GM12878 (cell line): ENCODE measurements around the gene EFCAB13. TPM values are rescaled to one million over a fixed set of nuclear protein-coding genes. Genes with fewer than 3 reads are reported as not detected.
A peak's percentile ranks its signal among the peaks of the same experiment; 100 is the strongest.

Experiments
- CBFB ChIP-seq: IDR thresholded peaks from 2 replicates; pipeline ENCODE4 v1.6.1; 2016; ENCODE audit warnings: antibody characterized with exemption, low read depth
- CHD1 ChIP-seq: IDR thresholded peaks from 2 replicates; pipeline ENCODE4 v1.6.1; 2012; ENCODE audit warnings: low read depth, low read length, improper control_type of control experiment
- KLF5 ChIP-seq: fragments of 450-650 bp; IDR thresholded peaks from 2 replicates; pipeline ENCODE4 v1.6.1; 2014; ENCODE audit warnings: mild to moderate bottlenecking; ENCODE audit not compliant: partially characterized antibody
- LARP7 ChIP-seq: fragments of 450-650 bp; IDR thresholded peaks from 2 replicates; pipeline ENCODE4 v1.6.1; 2017; ENCODE audit warnings: mild to moderate bottlenecking
- NR2F1 ChIP-seq: fragments of 450-650 bp; conservative IDR thresholded peaks from 2 replicates; pipeline ENCODE4 v1.6.1; 2017; ENCODE audit warnings: mild to moderate bottlenecking
- NRF1 ChIP-seq: conservative IDR thresholded peaks from 2 replicates; pipeline ENCODE4 v1.6.1; 2011; ENCODE audit warnings: mild to moderate bottlenecking, low read depth, low read length, improper control_type of control experiment
- POLR2A ChIP-seq: IDR thresholded peaks from 2 replicates; pipeline ENCODE4 v1.6.1; 2011; ENCODE audit warnings: low read depth, mild to moderate bottlenecking, low read length
- RAD21 ChIP-seq: IDR thresholded peaks from 2 replicates; pipeline ENCODE4 v1.6.1; 2011; ENCODE audit warnings: mild to moderate bottlenecking, low read depth, low read length, moderate library complexity; ENCODE audit not compliant: insufficient read depth
- RAD51 ChIP-seq: fragments of 450-650 bp; IDR thresholded peaks from 2 replicates; pipeline ENCODE4 v1.6.1; 2016; ENCODE audit warnings: moderate library complexity, mild to moderate bottlenecking, inconsistent platforms
- RB1 ChIP-seq: fragments of 450-650 bp; formaldehyde crosslinking; IDR thresholded peaks from 2 replicates; pipeline ENCODE4 v1.6.1; 2017; ENCODE audit warnings: mild to moderate bottlenecking, borderline replicate concordance
- SMAD1 ChIP-seq: fragments of 450-650 bp; IDR thresholded peaks from 2 replicates; pipeline ENCODE4 v1.6.1; 2018; ENCODE audit warnings: mild to moderate bottlenecking, low read depth; ENCODE audit not compliant: partially characterized antibody
- SMAD5 ChIP-seq: IDR thresholded peaks from 2 replicates; pipeline ENCODE4 v1.6.1; 2016; ENCODE audit warnings: antibody characterized with exemption, low read depth
- ZNF24 ChIP-seq: fragments of 450-650 bp; IDR thresholded peaks from 2 replicates; pipeline ENCODE4 v1.6.1; 2017; ENCODE audit warnings: antibody characterized with exemption, mild to moderate bottlenecking
- ZNF384 ChIP-seq: IDR thresholded peaks from 2 replicates; pipeline ENCODE4 v1.6.1; 2012; ENCODE audit warnings: low read depth, mild to moderate bottlenecking, low read length, improper control_type of control experiment, borderline replicate concordance
- polyA plus RNA-seq, 11 experiments: library from polyadenylated mRNA; depleted of rRNA in 4 of 11; unstranded in 6 of 11; stranded (reverse) in 5 of 11; fragments of >200 nt; fragmentation: Nextera tagmentation in 4 of 11; fragmentation: Illumina TruSeq in 1 of 11; extraction: Ambion mirVana in 4 of 11; extraction: Trizol in 1 of 11; gene quantifications; 1 replicate in 1 of 11; 2 replicates in 10 of 11; pipeline versions ENCODE4 v1.2.1 to v1.2.3, GENCODE V29; 2011 to 2016; ENCODE audit warnings: inconsistent platforms in 2 of 11, missing spikeins in 2 of 11, low read depth in 1 of 11
- total RNA-seq, 4 experiments: library from RNA; depleted of rRNA in 3 of 4; stranded (reverse); fragments of >200 nt in 3 of 4; fragmentation: Illumina TruSeq in 1 of 4; extraction: Trizol in 1 of 4; gene quantifications; 2 replicates each; pipeline versions ENCODE4 v1.2.1 to v1.2.3, GENCODE V29; 2013 to 2021
- TF ChIP-seq, protein P1 (sequence below): IDR thresholded peaks from 2 replicates; pipeline ENCODE4 v1.6.1; 2011; ENCODE audit warnings: borderline replicate concordance, low read depth, mild to moderate bottlenecking, moderate library complexity, low read length; ENCODE audit not compliant: insufficient read depth, poor library complexity, severe bottlenecking
- TF ChIP-seq, protein P2 (sequence below): fragments of 450-650 bp; IDR thresholded peaks from 2 replicates; pipeline ENCODE4 v1.6.1; 2017; ENCODE audit warnings: low read depth, mild to moderate bottlenecking, moderate library complexity
- TF ChIP-seq, protein P3 (sequence below): IDR thresholded peaks from 2 replicates; pipeline ENCODE4 v1.6.1; 2012; ENCODE audit warnings: low read depth, low read length, improper control_type of control experiment
- TF ChIP-seq, protein P4 (sequence below): fragments of 450-650 bp; IDR thresholded peaks from 2 replicates; pipeline ENCODE4 v1.6.1; 2017; ENCODE audit warnings: mild to moderate bottlenecking, moderate library complexity

Gene EFCAB13
- total and polyA plus RNA-seq, 10 of the 15 experiments (the other 5 are each of a cell fraction or from before 2014, with no cell fraction given): 0.90 to 8.7 (median 5.0) TPM

DNA sequence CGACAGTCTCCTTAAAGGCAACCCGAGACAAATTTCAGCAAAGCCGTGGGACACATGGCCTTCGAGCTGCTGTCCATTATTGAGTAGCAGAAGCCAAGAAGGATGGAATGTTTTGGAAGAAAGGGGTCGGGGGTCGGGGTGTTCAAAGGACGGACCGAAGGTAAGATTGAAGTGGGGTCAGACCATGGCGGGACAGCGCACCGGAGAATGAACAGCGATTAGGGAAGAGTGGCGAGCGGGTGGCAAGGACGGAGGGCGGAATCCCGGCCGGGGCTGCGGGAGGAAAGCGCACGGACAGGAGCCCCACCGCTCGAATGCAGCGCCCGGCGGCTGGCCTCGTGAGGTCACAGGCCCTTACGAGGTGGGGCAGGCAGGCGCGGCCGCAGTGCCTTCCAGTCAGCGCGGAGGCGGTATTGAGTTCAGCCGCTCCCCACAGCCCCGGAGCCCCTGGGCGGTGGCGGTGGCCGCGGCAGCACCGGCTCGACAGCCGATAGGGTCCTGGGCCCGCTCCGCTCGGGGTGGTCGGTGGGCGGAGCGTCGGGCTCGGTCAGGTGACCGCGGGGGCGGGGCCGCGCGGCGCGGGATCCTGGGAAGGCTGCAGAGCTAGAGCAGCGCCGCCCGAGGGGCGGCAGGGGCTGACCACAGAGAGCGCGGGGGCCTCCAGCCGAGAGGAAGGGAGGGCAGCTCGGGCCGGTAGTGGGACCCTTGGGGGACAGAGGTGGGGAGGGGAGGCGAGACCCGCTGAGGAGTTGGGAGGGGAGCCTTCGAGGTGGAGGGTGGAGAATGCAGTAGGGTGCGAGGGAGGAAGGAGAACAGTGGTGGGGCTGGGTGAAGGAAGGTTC is at the start of gene EFCAB13 (continued):
- TF ChIP-seq, protein P1, sequence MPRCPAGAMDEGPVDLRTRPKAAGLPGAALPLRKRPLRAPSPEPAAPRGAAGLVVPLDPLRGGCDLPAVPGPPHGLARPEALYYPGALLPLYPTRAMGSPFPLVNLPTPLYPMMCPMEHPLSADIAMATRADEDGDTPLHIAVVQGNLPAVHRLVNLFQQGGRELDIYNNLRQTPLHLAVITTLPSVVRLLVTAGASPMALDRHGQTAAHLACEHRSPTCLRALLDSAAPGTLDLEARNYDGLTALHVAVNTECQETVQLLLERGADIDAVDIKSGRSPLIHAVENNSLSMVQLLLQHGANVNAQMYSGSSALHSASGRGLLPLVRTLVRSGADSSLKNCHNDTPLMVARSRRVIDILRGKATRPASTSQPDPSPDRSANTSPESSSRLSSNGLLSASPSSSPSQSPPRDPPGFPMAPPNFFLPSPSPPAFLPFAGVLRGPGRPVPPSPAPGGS: peak; percentile 76
- TF ChIP-seq NRF1 (no peak), CBFB (0 out of 2 replicates have a peak, but pooled peaks have one; percentile 15), LARP7 (peak; percentile 95), SMAD5 (0 out of 2 replicates have a peak, but pooled peaks have one; percentile 37), RAD21 (no peak), POLR2A (peak; percentile 92), SMAD1 (no peak), KLF5 (peak; percentile 65), ZNF384 (no peak), ZNF24 (0 out of 2 replicates have a peak, but pooled peaks have one; percentile 14), RAD51 (peak; percentile 48), NR2F1 (peak; percentile 86), RB1 (peak; percentile 68; the same call in 1 of the 2 replicates), CHD1 (0 out of 2 replicates have a peak, but pooled peaks have one; percentile 17)
- TF ChIP-seq, protein P2, sequence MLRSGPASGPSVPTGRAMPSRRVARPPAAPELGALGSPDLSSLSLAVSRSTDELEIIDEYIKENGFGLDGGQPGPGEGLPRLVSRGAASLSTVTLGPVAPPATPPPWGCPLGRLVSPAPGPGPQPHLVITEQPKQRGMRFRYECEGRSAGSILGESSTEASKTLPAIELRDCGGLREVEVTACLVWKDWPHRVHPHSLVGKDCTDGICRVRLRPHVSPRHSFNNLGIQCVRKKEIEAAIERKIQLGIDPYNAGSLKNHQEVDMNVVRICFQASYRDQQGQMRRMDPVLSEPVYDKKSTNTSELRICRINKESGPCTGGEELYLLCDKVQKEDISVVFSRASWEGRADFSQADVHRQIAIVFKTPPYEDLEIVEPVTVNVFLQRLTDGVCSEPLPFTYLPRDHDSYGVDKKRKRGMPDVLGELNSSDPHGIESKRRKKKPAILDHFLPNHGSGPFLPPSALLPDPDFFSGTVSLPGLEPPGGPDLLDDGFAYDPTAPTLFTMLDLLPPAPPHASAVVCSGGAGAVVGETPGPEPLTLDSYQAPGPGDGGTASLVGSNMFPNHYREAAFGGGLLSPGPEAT: 0 out of 2 replicates have a peak, but pooled peaks have one; percentile 46
- TF ChIP-seq, protein P3, sequence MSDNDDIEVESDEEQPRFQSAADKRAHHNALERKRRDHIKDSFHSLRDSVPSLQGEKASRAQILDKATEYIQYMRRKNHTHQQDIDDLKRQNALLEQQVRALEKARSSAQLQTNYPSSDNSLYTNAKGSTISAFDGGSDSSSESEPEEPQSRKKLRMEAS: peak; percentile 65; the same call in 1 of the 2 replicates
- TF ChIP-seq, protein P4, sequence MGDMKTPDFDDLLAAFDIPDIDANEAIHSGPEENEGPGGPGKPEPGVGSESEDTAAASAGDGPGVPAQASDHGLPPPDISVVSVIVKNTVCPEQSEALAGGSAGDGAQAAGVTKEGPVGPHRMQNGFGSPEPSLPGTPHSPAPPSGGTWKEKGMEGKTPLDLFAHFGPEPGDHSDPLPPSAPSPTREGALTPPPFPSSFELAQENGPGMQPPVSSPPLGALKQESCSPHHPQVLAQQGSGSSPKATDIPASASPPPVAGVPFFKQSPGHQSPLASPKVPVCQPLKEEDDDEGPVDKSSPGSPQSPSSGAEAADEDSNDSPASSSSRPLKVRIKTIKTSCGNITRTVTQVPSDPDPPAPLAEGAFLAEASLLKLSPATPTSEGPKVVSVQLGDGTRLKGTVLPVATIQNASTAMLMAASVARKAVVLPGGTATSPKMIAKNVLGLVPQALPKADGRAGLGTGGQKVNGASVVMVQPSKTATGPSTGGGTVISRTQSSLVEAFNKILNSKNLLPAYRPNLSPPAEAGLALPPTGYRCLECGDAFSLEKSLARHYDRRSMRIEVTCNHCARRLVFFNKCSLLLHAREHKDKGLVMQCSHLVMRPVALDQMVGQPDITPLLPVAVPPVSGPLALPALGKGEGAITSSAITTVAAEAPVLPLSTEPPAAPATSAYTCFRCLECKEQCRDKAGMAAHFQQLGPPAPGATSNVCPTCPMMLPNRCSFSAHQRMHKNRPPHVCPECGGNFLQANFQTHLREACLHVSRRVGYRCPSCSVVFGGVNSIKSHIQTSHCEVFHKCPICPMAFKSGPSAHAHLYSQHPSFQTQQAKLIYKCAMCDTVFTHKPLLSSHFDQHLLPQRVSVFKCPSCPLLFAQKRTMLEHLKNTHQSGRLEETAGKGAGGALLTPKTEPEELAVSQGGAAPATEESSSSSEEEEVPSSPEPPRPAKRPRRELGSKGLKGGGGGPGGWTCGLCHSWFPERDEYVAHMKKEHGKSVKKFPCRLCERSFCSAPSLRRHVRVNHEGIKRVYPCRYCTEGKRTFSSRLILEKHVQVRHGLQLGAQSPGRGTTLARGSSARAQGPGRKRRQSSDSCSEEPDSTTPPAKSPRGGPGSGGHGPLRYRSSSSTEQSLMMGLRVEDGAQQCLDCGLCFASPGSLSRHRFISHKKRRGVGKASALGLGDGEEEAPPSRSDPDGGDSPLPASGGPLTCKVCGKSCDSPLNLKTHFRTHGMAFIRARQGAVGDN: peak; percentile 90
